Endothelial cell of umbilical vein (primary cell): ENCODE data around the gene PLAAT3.

ENCODE experiments used
- EZH2 ChIP-seq: IDR thresholded peaks from 2 replicates; pipeline ENCODE4 v1.6.1; 2012; ENCODE audit warnings: borderline replicate concordance, low read depth, mild to moderate bottlenecking, moderate library complexity, low read length, inconsistent platforms; ENCODE audit not compliant: severe bottlenecking
- FOS ChIP-seq: IDR thresholded peaks from 2 replicates; pipeline ENCODE4 v1.6.1; 2011; ENCODE audit warnings: mild to moderate bottlenecking, low read length, moderate library complexity, borderline replicate concordance; ENCODE audit not compliant: insufficient read depth
- POLR2A ChIP-seq: IDR thresholded peaks from 2 replicates; pipeline ENCODE4 v1.6.1; 2012; ENCODE audit warnings: low read depth, mild to moderate bottlenecking, control low read depth, low read length
- POLR2AphosphoS5 ChIP-seq: IDR thresholded peaks from 2 replicates; pipeline ENCODE4 v1.6.1; 2012; ENCODE audit warnings: low read depth, mild to moderate bottlenecking, control low read depth, low read length, moderate library complexity; ENCODE audit not compliant: insufficient read depth
- TF ChIP-seq, protein P1 (sequence below): IDR thresholded peaks from 2 replicates; pipeline ENCODE4 v1.6.1; 2011; ENCODE audit not compliant: insufficient read depth, insufficient read length
- TF ChIP-seq, protein P2 (sequence below), 2 donors: IDR thresholded peaks; 1 replicate in 1 of 2; 2 replicates in 1 of 2; pipeline ENCODE4 v1.5.1; 2011; ENCODE audit warnings: low read length in 2 of 2, mild to moderate bottlenecking in 2 of 2, moderate library complexity in 2 of 2, control low read depth in 1 of 2, inconsistent platforms in 1 of 2, low read depth in 1 of 2; ENCODE audit not compliant: insufficient read depth in 1 of 2; ENCODE audit errors: extremely low read depth in 1 of 2

DNA sequence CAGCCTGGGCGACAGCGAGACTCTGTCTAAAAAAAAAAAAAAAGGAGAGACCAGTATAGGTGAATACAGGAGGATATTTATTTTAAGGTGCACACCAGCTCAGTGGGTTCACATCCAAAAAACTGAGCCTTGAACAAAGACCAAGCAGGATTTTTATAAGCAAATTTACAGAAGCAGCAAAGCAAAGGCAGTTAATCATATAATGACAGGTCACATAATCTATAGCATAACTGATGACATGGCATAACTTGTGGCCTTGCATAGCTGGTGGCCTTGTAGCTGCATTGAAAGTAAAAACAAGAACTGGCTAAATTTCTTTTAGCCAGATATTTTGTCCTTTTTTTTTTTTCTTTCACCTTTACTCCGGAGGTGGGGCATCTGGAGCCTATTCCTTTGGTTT, 2.7 kb upstream of the PLAAT3 start:
- TF ChIP-seq, protein P1, sequence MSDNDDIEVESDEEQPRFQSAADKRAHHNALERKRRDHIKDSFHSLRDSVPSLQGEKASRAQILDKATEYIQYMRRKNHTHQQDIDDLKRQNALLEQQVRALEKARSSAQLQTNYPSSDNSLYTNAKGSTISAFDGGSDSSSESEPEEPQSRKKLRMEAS, result no peak
- TF ChIP-seq, protein P2, sequence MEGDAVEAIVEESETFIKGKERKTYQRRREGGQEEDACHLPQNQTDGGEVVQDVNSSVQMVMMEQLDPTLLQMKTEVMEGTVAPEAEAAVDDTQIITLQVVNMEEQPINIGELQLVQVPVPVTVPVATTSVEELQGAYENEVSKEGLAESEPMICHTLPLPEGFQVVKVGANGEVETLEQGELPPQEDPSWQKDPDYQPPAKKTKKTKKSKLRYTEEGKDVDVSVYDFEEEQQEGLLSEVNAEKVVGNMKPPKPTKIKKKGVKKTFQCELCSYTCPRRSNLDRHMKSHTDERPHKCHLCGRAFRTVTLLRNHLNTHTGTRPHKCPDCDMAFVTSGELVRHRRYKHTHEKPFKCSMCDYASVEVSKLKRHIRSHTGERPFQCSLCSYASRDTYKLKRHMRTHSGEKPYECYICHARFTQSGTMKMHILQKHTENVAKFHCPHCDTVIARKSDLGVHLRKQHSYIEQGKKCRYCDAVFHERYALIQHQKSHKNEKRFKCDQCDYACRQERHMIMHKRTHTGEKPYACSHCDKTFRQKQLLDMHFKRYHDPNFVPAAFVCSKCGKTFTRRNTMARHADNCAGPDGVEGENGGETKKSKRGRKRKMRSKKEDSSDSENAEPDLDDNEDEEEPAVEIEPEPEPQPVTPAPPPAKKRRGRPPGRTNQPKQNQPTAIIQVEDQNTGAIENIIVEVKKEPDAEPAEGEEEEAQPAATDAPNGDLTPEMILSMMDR (IDR thresholded peaks at IDR 0.05; ENCODE audit: extremely low read depth in 1 of 2, insufficient read depth in 1 of 2, low read depth in 1 of 2, low read length in 2 of 2), result no peak
- TF ChIP-seq POLR2AphosphoS5, result no peak
- no peak for TF ChIP-seq POLR2A
- no peak for TF ChIP-seq EZH2
- TF ChIP-seq FOS, result no peak
